HG02571 (cell line): ENCODE measurements around the gene OR6P1.

Experiments used
- ATAC-seq: cut with Tn5 transposase; IDR thresholded peaks from one replicate; pipeline ENCODE4 v1.9.1; 2021; ENCODE audit warnings: mild to moderate bottlenecking, moderate library complexity; ENCODE audit not compliant: unreplicated experiment

The OR6P1 gene

DNA sequence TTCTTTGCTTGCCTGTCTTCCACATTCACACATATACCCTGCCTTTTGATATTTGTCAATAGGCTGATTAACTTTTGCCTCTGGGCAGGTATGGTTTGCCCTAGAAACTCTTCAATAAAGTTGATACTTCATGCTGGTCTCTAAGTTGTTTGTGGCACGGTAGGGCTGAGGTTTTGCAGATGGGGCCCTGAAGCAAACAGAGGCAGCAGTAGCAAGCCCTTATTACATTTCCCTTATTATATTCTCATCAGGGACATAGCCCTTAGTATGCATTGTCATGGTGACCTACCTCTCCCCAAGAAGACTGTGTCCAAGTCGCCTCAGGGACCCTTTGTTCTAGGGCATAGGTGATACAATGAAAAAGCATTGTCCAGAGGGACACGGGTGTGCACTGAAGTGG, at the start of gene OR6P1:
TSS of gene OR6P1 (minus strand) at position 101 of the 400 bp plus-strand sequence. CDS start 6,976 bp downstream, outside the sequence.
- no peak for ATAC-seq

- no peak for ATAC-seq
These were observed 43.4 kb upstream of the OR6P1 start for GRCh38 chr1:158613764-158614163.

GRCh38 chr1:158611916-158612315, 41.5 kb upstream of the OR6P1 start:
- ATAC-seq, result no peak

DNA sequence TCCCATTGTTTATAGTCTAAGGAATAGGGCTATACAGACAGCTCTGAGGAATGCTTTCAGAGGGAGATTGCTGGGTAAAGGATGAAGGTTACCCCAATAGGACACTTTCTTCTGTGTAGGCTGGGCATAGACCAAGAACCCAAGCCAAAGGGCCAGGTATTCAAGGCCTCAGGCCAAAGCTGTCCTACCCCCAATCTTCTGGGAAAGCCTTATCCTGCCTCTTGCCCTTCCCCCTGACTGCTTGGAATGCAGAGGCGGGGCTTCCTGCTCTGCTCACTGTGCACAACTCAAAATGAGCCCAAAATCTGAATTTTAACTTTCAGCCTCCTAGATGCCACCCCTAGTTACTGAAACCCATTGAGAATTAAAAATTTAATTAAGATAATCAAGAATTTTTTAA, 36.9 kb upstream of the OR6P1 start:
- ATAC-seq, result no peak

GRCh38 chr1:158604968-158605367, 34.6 kb upstream of the OR6P1 start, which contains the start of gene OR10Z1:
Gene OR10Z1 (plus strand): TSS chr1:158605268. CDS start chr1:158606439, 1,171 bp downstream.
- ATAC-seq, result no peak

DNA sequence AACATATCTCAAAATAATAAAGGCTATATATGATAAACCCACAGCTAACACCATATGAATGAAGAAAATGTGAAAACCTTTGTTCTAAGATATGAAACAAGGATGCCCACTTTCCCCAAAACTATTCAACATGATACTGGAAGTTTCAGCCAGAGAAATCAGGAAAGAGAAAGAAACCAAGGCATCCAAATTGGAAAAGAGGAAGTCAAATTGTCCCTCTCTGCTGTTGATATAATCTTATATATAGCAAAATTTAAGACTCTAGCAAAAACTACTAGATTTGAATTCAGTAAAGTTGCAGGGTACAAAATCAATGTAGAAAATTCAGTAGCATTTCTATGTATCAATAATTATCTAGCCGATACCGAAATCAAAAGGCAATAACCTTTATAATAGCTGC, 30.4 kb upstream of the OR6P1 start:
- no peak for ATAC-seq

- no peak for ATAC-seq
These were observed 16.6 kb upstream of the OR6P1 start for GRCh38 chr1:158586942-158587341.

DNA sequence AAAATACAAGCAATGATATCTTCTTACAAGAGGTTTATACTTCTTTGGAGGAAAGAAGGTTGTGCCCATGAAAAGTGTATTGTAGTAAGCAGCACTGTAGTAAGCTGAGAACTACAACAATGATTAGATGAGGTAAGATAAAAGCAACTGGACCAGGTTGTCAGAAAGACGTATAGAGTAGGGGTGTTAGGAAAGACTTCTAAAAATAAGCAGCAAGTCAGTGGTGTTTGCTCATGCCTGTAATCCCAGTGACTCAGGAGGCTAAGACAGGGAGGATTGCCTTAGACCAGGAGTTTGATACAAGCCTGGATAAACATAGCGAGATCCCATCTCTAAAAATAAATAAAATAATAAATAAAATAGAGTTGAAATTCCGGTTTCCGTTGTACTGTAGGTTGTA, 13.6 kb upstream of the OR6P1 start:
- no peak for ATAC-seq

DNA sequence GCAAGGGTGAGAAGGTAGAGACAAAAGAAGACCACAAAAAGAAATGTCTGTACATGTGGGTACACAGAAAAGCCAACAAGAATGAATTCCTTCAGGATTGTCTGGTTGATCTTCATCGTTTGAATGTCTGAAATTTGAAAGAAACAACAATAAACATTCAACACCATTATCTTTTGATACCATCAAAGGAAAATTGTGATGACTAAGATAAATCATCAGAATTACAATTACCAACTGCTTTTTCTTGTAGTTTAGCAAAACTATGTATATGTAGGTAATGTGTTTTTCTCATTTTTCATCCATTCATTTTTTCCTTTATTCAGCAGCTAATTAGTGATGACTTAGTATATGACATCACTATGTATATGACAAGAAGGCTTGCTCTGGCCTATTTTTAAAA, 9.4 kb upstream of the OR6P1 start, which contains the start of gene OR10X1:
TSS of gene OR10X1 (minus strand) at position 167 of the 400 bp plus-strand sequence. CDS start at position 167, 0 bp downstream.
- ATAC-seq, result no peak

- ATAC-seq, result no peak
These were observed 7.2 kb upstream of the OR6P1 start for GRCh38 chr1:158577561-158577960.

DNA sequence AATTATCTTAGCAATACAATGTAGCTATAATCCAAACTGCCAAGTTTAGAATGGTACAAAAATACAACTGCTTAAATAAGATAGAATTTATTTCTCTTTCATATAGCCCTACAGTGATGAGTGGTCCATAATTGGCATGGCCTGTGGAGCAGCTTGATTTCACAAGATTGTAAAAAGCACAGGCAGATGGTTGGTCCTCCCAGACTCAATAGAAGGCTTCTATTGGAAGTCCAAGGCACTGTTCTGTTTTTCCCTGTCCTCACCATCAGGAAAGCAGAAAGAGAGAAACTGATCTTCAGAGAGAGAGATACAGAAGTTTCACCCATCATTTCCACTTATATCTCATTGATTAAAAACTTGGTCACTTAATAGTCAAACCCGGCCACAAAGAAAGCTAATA, 1.8 kb upstream of the OR6P1 start:
- no peak for ATAC-seq

DNA sequence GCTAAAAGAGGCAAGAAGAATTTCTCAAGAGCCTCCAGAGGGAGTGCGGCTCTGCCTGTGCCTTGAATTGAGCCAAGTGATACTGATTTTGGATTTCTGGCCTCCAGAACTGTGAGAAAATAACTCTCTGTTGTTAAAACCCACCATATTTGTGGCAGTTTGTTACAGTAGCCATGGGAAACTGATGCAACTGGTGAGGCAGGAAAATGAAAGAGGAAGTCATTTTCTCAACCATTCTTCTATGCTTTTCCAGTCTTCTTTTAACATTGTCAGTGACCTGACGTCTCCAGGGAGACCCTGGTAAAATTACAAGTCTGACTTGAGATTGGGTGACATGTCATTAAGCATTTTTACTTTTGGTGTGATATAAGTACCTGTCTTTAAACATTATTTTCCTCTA, 5.8 kb downstream of the OR6P1 start:
- no peak for ATAC-seq

GRCh38 chr1:158563853-158564252, 6.5 kb downstream of the OR6P1 start:
- no peak for ATAC-seq

GRCh38 chr1:158559696-158560095, 10.7 kb downstream of the OR6P1 start:
- no peak for ATAC-seq

DNA sequence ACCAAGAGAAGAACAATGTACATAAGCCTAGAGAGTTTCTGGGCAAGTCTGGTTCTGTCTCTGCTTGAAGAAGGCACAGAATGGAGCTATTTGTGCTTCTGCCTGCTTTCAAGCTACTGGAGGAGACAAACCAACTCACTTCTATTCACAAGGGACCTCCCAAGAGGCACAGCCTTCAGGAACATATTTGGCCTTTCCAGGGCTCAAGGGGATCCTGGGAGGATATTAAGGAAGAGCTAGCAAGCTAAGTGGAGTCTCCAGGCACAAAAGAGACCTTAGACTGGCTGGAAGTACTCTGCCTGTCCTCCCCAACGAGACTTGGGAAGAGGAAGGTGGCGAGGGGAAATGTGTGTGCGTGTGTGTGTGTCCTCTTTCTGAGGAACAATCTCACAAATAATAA, 16.0 kb downstream of the OR6P1 start, which contains the start of gene OR6Y1:
TSS of gene OR6Y1 (minus strand) at position 54 of the 400 bp plus-strand sequence. CDS start 6,300 bp downstream, outside the sequence.
- no peak for ATAC-seq

DNA sequence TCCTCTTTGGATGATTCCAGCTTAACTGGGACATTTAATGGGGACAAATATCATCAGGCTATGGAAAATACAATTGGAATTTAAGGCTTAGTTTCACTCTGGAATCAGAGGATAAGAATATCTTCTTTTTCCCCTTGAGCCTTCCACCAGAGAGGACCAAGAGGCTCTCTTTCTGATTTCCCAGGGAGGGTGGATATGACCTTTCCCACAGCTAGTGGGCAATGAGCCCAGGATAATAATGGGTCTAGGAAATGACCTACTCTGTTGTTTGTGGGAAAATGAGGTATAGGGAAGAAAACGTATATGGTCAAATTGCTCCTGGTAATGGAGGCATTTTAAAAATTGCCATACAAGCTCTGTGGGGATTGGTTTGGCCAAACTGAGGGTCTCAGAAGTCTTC, 18.1 kb downstream of the OR6P1 start:
- no peak for ATAC-seq

DNA sequence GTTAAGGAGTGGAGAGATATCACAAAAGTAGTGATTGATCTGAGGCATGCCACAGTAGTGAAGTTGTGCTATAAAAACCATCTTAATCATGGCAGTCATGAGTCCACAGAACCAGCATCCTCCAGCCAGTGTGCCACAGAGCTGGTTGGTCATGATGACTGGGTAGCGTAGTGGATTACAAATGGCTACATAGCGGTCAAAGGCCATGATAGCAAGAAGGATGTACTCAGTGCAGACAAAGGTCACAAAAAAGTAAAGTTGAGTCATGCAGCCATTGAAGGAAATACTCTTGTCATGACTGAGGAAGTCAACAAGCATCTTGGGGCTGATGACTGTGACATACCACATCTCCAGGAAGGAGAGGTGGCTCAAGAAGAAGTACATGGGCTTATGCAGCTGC, 22.8 kb downstream of the OR6P1 start:
- no peak for ATAC-seq

DNA sequence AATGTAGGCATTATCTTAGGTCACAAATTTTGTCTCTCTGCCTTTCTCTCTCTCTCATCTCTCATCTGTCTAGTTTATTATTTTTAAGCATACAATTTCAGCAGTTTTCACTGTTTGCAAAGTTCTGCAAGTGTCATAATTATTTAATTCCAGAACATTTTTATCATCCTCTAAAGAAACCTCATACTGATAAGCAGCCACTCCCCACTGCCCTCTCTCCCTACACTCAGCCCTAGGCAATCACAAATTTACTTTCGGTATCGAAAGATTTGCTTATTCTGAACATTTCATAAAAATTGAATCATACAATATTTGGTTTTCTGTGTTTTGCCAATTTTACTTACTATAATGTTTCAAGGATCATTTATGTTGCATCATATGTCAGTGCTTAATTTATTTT, 32.8 kb downstream of the OR6P1 start:
- no peak for ATAC-seq

- ATAC-seq, result no peak
These were observed 35.9 kb downstream of the OR6P1 start for GRCh38 chr1:158534496-158534895.

- ATAC-seq, result no peak
These were observed 43.1 kb downstream of the OR6P1 start for GRCh38 chr1:158527190-158527815.

DNA sequence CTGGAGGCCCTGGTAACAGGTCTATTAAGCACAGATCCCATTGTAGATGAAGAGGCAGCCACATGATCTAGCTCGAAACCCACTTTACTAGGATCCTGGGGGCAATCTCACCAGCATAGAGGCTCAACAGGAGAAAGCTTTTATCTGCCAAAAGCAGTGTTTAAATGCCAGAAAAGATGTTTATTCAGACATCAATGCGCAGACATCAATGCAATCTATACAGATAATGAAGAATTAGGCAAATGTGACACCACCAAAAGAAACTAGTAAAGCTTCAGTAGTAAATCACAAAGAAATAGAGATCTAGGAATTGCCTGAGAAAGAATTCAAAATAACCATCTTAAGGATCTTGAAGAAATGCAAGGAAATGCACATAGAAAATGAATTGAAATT, 48.7 kb downstream of the OR6P1 start:
- no peak for ATAC-seq

DNA sequence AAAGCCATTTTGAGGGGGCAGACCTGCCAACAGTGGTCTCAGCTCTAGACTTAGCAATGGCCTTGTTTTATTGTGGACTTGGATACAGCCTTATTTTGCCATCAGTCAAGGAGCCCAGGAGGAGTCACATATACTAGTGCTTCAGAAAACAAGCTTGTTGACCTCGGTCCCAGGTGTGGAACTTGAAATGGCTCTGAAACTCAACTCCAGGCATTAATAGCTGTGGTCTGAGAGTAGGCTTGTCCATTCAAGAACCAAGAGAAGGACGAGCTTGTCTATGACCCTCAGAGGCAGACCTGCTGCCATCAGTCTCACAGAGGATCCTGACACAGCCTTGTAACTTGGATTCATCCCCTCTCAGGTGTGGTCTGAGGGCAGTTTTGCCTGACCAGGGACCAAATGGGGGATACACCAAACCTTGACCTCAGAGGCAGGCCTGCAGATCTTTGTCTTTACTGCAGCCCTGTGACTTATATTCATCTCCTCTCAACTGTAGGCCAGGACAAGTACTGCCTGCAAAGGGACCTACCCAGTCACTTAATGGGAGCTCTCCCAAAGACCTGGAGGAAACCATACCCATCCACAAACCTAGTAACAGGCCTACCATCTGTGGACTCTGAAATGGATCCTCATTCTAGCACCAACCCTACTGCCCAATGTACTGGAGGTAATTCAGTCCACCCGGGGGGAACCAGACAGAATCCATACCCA, 49.3 kb downstream of the OR6P1 start:
- ATAC-seq, result no peak
